GM18519 (cell line): ENCODE data around the gene STIM2.
"Not testable (repeated sequence)": the region's sequence is repeated elsewhere in the genome, so short reads cannot be mapped to it uniquely, and the experiment has no call there.

ENCODE experiments used
- ATAC-seq: cut with Tn5 transposase; IDR thresholded peaks from one replicate; pipeline ENCODE4 v1.9.1; 2021; ENCODE audit warnings: mild to moderate bottlenecking, moderate library complexity; ENCODE audit not compliant: unreplicated experiment, low FRiP score

Gene STIM2

GRCh38 chr4:27020603-27021002 is 160.0 kb downstream of the STIM2 start:
- no peak for ATAC-seq

DNA sequence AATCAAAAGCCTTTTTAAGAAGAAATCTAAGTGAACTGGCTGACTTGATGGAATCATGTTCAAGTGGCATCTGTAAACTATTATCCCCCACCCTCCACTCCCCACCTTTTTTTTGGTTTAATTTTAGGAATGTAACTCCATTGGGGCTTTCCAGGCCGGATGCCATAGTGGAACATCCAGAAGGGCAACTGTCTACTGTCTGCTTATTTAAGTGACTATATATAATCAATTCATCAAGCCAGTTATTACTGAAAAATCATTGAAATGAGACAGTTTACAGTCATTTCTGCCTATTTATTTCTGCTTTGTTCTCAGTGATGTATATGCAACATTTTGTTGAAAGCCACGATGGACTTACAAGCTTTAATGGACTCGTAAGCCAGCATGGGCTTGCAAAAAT is 162.3 kb downstream of the STIM2 start:
- ATAC-seq: no peak

DNA sequence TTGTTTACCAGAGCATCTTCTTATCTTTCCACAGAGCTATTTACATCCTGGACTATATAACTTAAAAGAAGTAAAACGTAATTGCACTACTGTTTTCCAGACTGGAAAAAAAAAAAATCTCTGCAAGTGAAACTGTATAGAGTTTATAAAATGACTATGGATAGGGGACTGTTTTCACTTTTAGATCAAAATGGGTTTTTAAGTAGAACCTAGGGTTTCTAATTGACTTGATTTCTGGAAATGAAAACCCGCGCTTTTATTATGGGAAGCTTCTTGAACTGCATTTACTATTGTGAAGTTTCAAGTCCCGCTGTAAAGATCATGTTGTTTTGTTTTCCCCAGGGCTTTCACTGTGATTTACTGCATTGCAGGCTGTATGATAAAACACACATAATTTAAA is 162.7 kb downstream of the STIM2 start:
- no peak for ATAC-seq

DNA sequence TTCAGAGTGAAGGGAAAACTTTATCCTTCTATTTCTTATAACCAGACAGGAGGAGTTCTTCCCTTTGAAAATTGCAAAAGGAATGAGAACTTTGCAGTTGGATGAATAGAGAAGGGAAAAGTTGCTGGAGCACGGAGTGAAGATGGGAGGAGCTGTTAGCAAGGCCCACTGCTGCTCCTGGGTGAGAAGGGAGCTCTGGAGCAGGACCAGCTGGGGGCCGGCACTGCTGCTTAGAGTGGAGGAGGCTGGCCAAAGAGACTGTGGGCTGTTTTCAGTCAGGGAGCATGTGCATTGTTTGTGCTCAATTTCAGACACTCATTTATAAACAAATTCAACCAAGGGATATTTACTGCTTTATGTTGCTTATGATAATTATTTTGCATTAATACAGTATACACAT is 164.2 kb downstream of the STIM2 start:
- ATAC-seq: no peak

DNA sequence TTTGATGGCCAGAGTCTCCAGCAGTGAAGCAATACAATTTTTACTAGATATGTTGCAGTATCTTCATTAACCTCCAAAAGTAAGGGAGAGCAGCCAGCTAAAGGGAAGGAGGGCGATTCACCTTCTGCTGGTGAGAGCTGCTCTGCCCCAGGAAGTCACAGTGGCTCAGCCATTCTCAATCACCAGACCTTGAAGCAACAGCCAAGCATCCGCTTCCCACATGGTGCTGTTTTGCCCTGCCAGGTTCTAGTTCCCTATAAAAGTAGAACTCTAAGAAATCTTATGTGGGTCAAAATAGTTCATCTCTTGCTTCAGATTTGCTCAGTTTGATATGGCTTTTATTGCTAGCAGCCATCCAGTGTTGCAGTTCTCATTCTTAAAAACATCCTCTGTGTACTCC is 166.8 kb downstream of the STIM2 start:
- no peak for ATAC-seq

GRCh38 chr4:27035127-27035526 is 174.5 kb downstream of the STIM2 start:
- ATAC-seq: not testable (repeated sequence)

DNA sequence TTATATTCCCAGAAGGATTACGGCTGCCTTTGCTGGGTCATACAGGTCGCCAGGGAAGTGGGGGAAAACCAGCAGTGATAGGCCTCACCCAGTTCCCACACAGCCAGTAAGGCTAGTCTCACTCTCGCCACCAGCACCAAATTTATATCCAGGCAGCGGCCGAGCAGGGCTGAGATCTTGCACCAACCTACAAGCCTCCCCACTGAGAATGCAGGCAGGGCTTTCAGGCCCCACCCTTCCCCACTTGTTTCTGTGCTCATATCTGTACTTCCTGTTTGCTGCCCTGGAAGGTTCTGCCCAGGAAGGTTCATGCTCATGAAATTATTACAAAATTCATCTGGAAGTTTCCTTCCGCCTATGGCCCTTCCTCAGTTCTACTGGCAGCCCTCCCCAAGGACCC is 179.7 kb downstream of the STIM2 start:
- peak; percentile 67 for ATAC-seq

GRCh38 chr4:27042411-27042810 is 181.8 kb downstream of the STIM2 start:
- ATAC-seq: no peak

- no peak for ATAC-seq
These were observed 182.6 kb downstream of the STIM2 start for GRCh38 chr4:27043200-27043599.

DNA sequence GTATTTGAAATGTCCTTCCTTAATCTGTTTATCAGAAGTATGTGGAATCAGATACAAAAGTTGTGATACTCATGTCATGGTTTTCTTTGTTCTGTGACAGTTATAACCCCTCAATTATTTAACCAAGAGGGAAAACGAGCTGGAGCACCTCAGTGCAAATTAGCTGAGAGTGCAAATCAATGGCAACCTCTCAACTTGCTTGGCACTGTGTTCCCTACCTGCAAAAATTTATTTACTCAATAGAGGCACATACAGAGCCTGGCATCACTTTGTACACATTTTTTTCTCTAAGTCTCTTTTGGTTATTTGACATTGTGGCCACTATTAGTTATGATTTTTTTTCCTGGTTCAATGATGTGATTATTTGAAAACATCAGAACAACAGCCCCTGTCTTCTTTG is 186.2 kb downstream of the STIM2 start:
- no peak for ATAC-seq

DNA sequence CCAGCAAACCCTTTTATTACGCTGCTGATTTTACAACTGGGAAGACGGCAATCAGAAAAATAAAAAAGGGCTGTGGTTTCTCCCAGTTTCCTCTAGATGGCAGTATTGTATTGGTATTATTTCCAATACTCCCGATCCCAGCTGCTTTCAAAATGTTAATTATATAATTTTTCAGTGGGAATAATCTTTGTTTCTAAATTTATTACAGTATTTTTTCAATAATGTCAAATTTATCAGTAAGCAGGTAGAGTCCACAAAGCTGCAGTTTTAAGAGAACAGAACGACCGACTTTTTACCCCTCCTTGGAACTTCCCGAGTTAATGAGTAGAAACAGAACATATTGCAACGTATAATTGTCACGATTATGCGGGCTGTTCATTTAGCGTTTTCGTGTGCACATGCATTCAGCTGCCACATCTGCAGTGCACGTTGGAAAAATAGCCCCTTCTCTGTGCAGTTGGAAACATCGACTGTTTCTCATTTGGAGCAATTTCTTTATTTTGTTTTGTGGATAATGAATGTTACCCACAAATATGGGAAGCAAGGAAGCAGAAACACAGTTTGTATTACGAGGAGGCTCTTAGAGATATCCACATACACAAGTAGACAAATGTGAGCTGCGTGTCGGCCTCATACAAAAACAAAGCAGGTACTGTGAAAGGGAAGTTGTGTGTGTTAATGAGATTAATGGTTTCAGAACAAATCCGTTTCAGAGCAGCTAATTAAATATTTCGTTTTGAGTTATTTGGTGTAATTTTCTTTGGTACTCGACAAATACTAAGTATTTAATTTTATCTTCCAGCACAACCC is 188.0 kb downstream of the STIM2 start:
- peak; percentile 51 for ATAC-seq

DNA sequence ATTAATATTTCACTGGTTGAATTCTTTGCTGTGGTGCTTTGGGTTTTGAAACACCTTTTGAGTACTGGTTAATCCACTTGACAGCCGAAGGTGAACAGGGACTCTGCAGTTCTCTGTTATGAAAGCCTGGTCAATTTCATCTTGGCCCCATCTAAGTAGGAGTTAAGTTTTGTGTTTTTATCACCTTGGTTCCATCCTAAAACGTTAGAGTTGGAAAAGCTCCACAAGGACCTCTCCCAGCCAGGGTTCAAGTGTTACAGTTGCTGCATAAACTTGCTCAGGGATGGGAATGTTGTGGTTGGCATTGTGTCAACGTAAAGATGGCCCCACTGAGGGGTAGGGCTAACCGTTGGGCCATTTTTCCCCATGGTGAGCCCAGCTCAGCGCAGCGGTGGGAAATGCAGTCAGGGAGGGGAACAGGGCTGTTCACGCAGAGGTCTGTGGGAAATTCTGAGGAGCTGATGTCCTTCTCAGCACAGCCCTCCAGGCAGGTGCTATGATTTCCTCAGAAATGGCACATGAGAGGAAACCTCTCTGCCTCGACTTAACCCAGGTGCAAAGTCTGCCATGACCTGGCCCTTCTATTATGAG is 188.7 kb downstream of the STIM2 start:
- no peak for ATAC-seq

GRCh38 chr4:27050731-27051130 is 190.1 kb downstream of the STIM2 start:
- no peak for ATAC-seq

DNA sequence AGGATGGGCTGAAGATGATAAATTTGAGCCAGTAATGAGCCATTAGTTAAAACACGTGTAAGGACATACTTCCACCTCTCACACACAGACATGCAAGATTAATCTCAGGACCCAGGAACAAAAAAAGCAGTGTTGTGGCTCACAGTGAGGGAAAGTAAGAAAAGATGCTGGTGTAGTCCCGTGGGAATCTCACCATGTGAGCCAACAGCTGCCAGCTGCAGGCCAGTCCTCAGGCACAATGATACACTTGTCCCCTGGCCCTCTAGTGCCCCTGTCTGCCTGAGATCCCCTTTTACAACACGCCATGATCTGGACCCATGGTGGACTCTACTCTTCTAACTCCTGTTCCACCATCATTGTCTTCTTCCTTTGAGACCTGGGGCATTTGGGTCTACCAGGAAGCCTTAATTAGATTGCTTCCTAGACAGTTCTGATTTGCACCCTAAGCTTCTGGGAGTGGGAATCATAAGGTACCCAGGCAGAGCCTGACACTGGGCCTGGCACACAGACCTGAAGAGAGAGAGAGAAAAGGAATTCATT is 194.7 kb downstream of the STIM2 start:
- no peak for ATAC-seq

DNA sequence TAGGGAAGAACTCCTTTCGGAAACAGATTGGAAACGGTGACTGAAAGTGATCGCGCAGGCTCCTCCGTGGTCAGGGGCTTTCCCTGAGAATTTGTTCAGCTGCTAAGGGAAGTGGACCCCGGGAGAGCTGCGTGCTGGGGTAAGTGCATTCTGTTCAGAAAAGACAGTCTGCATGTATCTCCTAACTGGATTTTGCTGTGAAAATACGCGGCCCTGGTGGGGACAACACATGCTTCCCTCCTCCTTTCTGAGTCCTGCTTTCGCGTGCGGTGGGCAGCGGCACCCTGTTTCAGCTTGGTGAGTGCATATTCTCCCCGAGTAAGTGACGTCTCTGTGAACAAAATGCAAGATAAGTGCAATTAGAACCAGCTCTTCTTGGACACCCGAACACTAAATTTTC is 195.6 kb downstream of the STIM2 start:
- ATAC-seq: no peak

DNA sequence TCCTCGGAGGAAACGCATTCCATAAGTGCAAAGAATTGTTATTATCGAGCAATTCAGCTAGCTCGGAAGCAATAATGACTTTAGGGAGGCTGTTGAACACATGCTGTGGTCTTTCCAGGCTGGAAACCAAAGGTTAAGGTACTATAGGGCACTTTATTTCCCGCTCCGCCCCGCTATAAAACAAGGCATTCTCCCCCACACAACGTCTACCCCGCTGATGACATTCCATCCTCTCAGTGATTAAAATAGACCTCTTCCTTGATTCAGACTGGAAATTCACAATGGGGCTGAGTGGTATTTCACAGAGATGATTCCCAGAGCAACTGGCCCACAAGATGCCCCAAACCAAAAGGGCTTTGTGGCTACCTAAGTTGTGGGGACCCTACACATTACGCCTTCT is 196.4 kb downstream of the STIM2 start:
- no peak for ATAC-seq

- no peak for ATAC-seq
These were observed 197.0 kb downstream of the STIM2 start for GRCh38 chr4:27057662-27058061.

DNA sequence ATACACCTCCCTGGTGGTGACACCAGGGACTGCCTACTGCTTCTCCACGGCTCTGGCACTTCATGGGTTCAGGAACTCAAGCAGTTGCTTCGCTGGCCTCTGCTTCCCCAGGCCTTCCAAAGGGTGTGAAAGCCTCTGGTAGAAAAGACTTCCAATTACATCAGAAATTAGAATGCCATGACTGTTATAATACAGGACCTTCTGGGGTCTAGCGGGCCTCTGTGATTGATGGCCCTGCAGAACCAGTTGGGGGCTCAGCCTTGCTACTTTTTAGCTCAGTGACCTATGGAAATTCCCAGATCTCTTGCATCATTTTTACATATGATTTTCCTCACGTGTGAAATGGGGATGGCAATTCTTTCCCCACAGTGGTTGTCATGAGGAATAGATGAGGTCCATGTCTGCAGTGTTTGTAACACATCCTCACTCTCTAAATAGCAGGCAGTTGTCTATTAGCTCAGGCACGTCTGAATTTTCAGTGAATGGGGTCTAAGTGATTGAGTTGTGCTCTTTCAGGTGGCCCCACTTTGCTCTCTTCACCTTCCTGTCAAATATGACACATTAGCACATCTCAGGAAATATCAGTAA is 198.3 kb downstream of the STIM2 start:
- ATAC-seq: no peak

GRCh38 chr4:27059446-27059845 is 198.8 kb downstream of the STIM2 start:
- no peak for ATAC-seq

DNA sequence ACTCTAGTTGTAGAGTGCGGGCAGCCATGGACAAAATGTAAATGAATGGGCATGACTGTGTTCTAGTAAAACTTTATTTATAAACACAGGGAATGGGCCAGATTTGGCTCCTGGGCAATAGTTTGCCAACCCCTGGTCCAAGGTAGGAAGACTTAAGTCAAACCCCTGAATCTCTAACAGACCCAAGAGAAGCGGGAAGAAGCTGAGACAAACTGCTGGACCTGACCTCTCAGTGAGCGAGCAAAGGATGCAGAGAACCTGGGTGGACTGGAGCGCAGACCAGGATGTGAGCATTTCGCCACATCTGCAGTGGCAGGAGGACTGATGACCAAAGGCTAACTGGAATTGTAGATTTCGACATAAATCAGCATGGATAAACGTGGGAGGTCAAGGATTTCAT is 201.6 kb downstream of the STIM2 start:
- ATAC-seq: no peak

DNA sequence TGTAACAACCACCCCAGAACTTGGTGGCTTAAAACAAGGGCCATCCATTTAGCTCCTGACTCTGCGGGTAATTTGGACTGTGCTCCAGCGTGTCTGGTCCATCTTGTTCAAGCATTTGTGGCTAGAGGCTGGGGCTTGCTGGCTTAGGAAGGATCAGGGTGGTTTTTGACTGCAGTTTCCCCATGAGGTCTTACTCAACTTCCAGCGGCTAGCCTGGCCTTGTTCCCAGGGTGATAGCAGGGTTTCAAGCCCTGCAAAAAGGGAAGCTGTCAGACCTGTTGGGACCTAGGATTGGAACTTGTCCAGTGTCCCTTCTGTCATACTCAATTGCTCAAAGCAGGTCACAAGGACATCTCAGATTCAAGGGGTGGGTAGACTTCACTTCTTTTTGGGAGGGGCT is 205.9 kb downstream of the STIM2 start:
- no peak for ATAC-seq
